ENCODE measurements around the gene PCSK6. TPM values are rescaled to one million over a fixed set of nuclear protein-coding genes. Genes with fewer than 3 reads are reported as not detected.

The PCSK6 gene
- total RNA-seq, 2 experiments from 2014 or later, result 0.57 TPM; not detected in 1

DNA sequence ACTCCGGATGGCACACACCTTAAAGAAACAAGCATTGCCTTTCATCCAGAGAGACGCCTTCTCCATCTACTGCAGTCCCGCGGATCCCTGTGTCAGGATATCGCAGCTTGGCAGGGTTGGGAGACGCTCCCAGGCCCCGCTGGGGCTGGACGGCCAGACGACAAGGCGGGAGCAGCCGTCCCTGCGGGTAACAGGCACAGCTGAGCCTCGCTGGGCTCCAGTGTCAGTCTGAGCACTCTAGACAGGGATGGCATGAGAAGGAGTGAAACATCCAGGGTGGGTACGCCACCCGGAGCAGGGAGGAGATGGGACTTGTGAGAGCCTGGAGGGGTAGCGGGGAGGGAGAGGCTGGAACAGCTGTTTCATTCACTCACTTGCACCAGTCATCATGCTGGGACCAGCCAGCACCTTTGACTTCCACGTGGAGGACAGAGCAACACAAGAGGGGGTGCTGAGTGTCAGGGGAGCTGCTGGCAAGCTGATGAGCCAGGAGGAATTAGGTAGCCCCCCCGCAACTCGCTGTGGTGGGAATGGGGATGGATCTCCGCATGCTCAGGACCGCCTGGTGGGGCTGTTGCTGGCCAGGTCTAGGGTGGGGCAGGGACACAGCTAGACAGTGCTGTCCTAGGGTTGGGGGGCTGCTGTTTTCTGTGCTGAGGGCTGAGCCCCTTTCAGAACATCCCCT, 162.9 kb downstream of the PCSK6 start:
- Histone ChIP-seq H3K4me1 (ENCODE audit: insufficient read depth, low read length, poor library complexity, severe bottlenecking) (no peaks in the 10 kb centered on the region), H3K4me3 (ENCODE audit: low read depth, low read length, poor library complexity, severe bottlenecking) (no peak overlapping the region), H2AFZ (ENCODE audit: low read length) (no peak overlapping the region), H3K27ac (ENCODE audit: low read depth, low read length, poor library complexity, severe bottlenecking) (no peak overlapping the region), H3K9me2 (ENCODE audit: insufficient read depth, low read length) (no peaks in the 10 kb centered on the region), H3K36me3 (ENCODE audit: insufficient read depth, low read length) (no peaks in the 10 kb centered on the region), H4K20me1 (ENCODE audit: insufficient read depth, low read length) (no peaks in the 10 kb centered on the region), H3K9me3 (ENCODE audit: low read length) (no peaks in the 10 kb centered on the region), H3K4me2 (ENCODE audit: low read length) (no peak overlapping the region), H3K79me2 (ENCODE audit: insufficient read depth, low read depth, low read length) (no peaks in the 10 kb centered on the region)
- DNase-seq (ENCODE audit: low spot score), result no peak
- ChIA-PET CTCF (ENCODE audit: unreplicated experiment) (no interaction called here), POLR2A (interaction anchor here (0.6 kb wide), 2 partner anchors 220 to 1774 kb away, joined by 3 read pairs; no protein-coding TSS in a partner anchor)
- intact Hi-C loops (cut with micrococcal nuclease; ENCODE audit: unreplicated experiment), result no loop called here
- no TSS peak for BruUV-seq (replicated peaks)
- TF ChIP-seq EZH2phosphoT487 (IDR thresholded peaks at IDR 0.05; ENCODE audit: borderline replicate concordance, low read depth, low read length), result no peak

DNA sequence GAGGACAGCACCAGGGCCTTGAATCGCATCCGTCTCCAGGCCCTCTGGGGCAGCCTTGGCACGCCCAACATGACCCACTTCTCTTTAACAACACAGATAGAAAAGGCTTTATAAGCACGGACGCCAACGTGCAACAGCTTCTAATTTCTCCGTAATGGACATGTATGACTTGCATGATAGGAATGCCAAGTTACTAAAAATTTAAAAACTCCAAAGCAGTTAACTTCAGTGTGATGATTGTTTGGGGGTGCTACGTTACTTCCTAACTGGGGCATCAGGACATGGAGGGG, 163.5 kb downstream of the PCSK6 start:
- H3K27ac ChIP-seq (ENCODE audit: low read depth, low read length, poor library complexity, severe bottlenecking), result no peak overlapping the region
- no peaks in the 10 kb centered on the region for H3K4me1 ChIP-seq (ENCODE audit: insufficient read depth, low read length, poor library complexity, severe bottlenecking)
- no peak overlapping the region for H3K4me2 ChIP-seq (ENCODE audit: low read length)
- no peak overlapping the region for H3K4me3 ChIP-seq (ENCODE audit: low read depth, low read length, poor library complexity, severe bottlenecking)
- no peaks in the 10 kb centered on the region for H3K36me3 ChIP-seq (ENCODE audit: insufficient read depth, low read length)
- no peak for DNase-seq (ENCODE audit: low spot score)
- H4K20me1 ChIP-seq (ENCODE audit: insufficient read depth, low read length), result no peaks in the 10 kb centered on the region
- intact Hi-C loops (cut with micrococcal nuclease; ENCODE audit: unreplicated experiment), result no loop called here
- no peaks in the 10 kb centered on the region for H3K9me3 ChIP-seq (ENCODE audit: low read length)
- H2AFZ ChIP-seq (ENCODE audit: low read length), result no peak overlapping the region
- ChIA-PET POLR2A (no interaction called here), CTCF (ENCODE audit: unreplicated experiment) (no interaction called here)
- H3K9me2 ChIP-seq (ENCODE audit: insufficient read depth, low read length), result no peaks in the 10 kb centered on the region
- H3K79me2 ChIP-seq (ENCODE audit: insufficient read depth, low read depth, low read length), result no peaks in the 10 kb centered on the region
- TF ChIP-seq, protein P1, sequence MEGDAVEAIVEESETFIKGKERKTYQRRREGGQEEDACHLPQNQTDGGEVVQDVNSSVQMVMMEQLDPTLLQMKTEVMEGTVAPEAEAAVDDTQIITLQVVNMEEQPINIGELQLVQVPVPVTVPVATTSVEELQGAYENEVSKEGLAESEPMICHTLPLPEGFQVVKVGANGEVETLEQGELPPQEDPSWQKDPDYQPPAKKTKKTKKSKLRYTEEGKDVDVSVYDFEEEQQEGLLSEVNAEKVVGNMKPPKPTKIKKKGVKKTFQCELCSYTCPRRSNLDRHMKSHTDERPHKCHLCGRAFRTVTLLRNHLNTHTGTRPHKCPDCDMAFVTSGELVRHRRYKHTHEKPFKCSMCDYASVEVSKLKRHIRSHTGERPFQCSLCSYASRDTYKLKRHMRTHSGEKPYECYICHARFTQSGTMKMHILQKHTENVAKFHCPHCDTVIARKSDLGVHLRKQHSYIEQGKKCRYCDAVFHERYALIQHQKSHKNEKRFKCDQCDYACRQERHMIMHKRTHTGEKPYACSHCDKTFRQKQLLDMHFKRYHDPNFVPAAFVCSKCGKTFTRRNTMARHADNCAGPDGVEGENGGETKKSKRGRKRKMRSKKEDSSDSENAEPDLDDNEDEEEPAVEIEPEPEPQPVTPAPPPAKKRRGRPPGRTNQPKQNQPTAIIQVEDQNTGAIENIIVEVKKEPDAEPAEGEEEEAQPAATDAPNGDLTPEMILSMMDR (conservative IDR thresholded peaks at IDR 0.05; ENCODE audit: low read length), result no peak
- no peak for TF ChIP-seq EZH2phosphoT487 (IDR thresholded peaks at IDR 0.05; ENCODE audit: borderline replicate concordance, low read depth, low read length)
- no TSS peak for BruUV-seq (replicated peaks)

GRCh38 chr15:101325263-101326025, 164.1 kb downstream of the PCSK6 start:
- ChIA-PET POLR2A (no interaction called here), CTCF (ENCODE audit: unreplicated experiment) (no interaction called here)
- Histone ChIP-seq H3K79me2 (ENCODE audit: insufficient read depth, low read depth, low read length) (no peaks in the 10 kb centered on the region), H4K20me1 (ENCODE audit: insufficient read depth, low read length) (no peaks in the 10 kb centered on the region), H3K9me2 (ENCODE audit: insufficient read depth, low read length) (no peaks in the 10 kb centered on the region), H3K36me3 (ENCODE audit: insufficient read depth, low read length) (no peaks in the 10 kb centered on the region), H3K4me2 (ENCODE audit: low read length) (no peak overlapping the region), H2AFZ (ENCODE audit: low read length) (no peak overlapping the region), H3K4me3 (ENCODE audit: low read depth, low read length, poor library complexity, severe bottlenecking) (no peak overlapping the region), H3K9me3 (ENCODE audit: low read length) (no peaks in the 10 kb centered on the region), H3K4me1 (ENCODE audit: insufficient read depth, low read length, poor library complexity, severe bottlenecking) (no peaks in the 10 kb centered on the region), H3K27ac (ENCODE audit: low read depth, low read length, poor library complexity, severe bottlenecking) (no peak overlapping the region)
- BruUV-seq (replicated peaks), result no TSS peak
- DNase-seq (ENCODE audit: low spot score), result no peak
- intact Hi-C loops (cut with micrococcal nuclease; ENCODE audit: unreplicated experiment), result no loop called here
- TF ChIP-seq, protein P1 (conservative IDR thresholded peaks at IDR 0.05; ENCODE audit: low read length), result no peak
- no peak for TF ChIP-seq EZH2phosphoT487 (IDR thresholded peaks at IDR 0.05; ENCODE audit: borderline replicate concordance, low read depth, low read length)
